Measurements from ENCODE around the gene COA8.

- TF ChIP-seq CTCF (IDR thresholded peaks at IDR 0.05) (no peak), POLR2A (IDR thresholded peaks at IDR 0.05) (no peak)
Measured at GRCh38 chr14:103604620-103605019, 41.9 kb downstream of the COA8 start.
